GM19240 (cell line): ENCODE data around the gene CYP27C1.
"Not testable (repeated sequence)": the region's sequence is repeated elsewhere in the genome, so short reads cannot be mapped to it uniquely, and the experiment has no call there.

Source experiments
- DNase-seq: peaks from one replicate; pipeline ENCODE4 v3.0.0; 2011; ENCODE audit warnings: low spot score; ENCODE audit not compliant: insufficient read length

Gene CYP27C1

DNA sequence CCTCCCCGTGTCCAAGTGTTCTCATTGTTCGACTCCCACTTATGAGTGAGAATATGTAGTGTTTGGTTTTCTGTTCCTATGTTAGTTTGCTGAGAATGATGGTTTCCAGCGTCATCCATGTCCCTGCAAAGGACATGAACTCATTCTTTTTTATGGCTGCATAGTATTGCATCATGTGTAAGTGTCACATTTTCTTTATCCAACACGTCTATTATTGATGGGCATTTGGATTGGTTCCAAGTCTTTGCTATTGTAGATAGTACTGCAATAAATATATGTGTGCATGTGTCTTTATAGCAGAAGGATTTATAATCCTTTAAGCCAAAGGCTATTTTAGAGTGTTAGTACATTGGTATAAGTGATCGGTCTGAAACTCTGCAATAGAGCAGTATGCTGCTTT lies 4.0 kb upstream of the CYP27C1 start:
- not testable (repeated sequence) for DNase-seq

DNA sequence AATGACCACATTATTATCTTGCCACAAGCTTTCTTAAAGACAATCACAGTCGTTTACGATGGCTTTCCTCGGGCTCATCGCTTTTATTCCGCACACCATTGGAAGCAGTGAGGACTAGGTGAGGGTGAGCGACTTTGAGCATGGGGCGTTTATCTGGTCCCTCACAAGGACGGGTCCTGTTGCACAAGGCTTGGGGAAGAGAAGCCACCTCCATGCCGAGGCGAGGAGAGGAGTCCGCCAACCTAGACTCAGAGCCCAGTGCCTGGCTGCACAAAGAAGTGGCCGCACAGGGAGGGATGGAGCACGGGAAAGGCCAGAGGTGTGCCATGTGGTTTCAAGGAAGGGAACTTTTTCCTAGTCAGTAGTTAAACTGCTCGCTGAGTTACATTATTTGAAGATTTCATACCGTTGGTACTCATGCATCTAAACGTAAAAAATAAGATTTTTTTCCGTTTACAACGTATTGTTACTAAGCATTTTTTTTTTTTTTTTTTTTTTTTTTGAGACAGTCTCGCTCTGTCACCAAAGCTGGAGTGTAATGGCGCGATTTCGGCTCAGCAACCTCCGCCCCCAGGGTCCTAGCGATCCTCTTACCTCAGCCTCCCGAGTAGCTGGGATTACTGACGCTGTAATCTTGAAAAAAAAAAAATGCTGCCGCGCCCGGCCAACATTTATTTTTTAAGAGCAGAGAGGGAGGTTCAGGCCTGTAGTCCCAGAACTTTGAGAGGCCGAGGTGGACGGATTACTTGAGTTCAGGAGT lies 849 bp upstream of the CYP27C1 start:
- DNase-seq, result no peak

GRCh38 chr2:127219171-127220070 lies 678 bp downstream of the CYP27C1 start:
- DNase-seq, result no peak

DNA sequence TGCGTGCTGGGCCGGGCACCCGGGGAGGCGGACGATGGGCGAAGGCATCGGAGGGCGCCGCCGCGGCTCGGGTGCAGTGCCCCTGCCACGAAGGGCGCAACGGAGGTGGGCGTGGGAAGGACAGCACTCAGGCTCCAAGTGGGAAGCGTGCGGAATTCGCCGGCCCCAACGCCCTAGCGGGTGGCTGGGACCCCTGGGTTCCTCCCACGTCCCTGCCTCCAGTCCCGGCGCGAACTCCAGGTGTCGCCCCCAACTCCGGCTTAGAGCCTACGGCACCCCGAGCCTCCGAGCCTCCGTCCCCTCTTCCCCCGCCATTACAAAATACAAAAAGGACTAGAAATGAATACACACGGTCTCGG lies 1.3 kb downstream of the CYP27C1 start:
- no peak for DNase-seq

DNA sequence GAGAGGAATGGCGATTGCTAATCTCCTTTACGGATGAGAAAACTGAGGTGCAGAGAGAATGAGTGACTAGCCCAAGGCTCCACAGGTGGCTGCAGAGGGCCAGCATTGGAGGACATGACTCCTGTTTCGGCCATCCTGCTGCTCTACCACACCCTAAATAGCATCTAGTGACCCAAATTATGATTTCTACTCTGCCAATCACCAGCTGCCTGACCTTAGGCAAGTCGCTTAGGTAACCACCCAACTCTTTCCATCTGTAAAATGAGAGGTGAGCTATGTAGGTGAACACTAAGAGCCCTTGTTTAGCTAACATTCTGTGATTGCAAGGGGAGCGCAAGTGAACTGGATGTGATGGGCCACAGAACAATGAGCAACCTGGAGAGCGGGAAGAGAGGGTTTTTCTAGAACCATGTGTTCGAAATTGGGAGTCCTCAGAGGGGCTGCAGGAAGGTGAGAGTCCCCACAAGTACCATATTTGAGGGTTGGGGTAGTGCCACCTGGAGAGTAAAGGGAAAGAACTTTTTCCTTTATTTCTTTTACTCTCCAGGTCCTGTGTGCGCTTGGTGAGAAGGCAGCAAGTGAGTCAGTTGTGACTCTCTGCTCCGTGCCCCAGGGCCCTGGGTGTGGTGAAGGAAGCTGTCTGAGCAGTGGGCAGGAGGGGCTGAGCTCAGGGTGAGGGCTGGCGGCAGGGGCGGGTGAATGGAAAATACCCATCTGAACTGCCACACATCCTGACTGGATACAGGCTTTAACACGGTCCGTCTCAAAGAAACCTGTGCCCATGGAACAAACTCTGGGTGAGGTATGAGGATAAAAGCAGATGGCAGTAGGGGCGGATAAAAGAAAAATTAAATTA lies 2.4 kb downstream of the CYP27C1 start:
- DNase-seq, result no peak

DNA sequence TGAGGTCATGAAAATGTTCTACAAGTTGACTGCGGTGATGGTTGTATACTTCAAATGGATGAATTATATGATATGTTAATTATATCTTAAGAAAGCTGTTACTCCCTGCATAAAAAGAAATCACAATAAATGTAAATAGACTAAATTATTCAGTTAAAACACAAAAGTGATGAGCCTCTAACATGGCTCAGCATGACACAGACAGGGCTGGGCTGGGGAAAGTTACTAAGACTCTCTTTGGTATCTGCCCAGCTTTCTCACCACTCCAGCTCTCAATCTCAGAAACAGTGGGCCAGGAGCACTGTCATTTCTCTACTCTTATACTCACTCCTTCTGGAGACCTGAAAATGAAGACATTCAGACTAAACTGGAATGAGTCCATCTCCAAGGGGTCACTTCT lies 3.5 kb downstream of the CYP27C1 start:
- no peak for DNase-seq

GRCh38 chr2:127216095-127216494 lies 4.0 kb downstream of the CYP27C1 start:
- DNase-seq, result no peak

DNA sequence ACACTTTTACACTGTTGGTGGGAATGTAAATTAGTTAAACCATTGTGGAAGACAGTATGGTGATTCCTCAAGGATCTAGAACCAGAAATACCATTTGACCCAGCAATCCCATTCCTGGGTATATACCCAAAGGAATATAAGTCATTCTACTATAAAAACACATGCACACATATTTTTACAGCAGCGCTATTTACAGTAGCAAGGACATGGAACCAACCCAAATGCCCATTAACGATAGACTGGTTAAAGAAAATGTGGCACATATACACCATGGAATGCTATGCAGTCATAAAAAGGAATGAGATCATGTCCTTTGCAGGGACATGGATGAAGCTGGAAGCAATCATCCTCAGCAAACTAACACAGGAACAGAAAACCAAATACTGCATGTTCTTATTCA lies 5.9 kb downstream of the CYP27C1 start:
- DNase-seq, result not testable (repeated sequence)

DNA sequence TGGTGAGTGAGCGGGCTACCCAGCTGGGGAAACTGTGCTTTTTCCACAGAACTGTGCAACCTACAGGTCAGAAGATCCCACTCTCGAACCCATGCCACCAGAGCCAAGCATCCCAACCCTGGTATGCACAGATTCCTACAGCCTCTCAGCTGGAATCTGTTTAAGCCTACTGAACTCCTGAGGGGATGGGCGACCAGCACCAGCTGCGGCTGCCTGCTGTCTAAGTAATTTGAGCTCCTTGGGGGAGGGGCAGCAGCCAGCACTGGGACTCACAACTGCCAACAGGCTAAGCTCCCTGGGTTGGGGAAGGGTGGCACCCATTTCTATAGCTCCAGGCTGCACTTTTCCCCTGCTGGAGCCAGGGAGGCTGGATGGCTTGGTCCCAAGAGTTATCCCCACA lies 11.8 kb downstream of the CYP27C1 start:
- DNase-seq, result no peak

DNA sequence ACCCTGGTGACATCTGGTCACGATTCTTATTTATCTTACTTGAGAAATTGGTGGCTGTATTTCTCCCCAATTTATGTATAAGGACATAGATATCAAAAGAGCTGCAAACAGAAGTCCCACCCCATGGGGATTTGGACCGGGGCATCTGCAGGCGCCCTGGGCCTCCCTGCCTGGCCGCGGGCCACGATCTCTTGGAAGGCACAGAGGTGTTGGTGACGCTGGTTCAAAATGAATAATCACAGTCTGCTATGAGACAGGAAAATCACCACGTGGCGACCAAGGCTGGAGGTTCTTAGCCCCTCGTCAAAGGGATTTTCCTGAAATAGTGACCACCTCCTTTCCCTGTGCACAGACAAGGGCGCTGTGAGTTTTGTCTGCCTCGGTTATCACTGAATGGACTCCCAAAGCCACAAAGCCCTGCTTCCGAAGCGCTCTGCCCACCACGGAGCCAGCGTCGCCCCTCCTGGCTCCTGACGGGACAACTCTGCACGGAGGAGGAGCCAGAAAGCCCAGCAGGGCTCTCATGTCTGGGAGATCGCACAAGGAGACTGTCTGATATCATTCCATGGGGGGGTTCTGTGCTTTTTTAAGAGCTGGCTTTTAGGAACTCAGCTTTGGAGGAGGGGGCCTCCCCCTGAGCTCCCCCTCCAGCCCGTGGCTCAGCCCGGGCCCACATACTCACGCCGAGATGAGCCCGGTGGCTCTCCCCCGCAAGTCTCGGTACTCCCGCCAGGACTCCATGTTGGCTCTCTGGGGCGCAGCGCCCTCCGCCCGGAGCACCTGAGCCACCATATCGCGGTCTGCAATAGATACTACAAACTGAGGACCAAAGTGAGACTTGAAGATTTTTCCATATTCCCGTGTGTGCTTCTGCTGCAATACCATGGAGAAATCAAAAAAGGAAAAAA lies 14.6 kb downstream of the CYP27C1 start:
- DNase-seq, result no peak

DNA sequence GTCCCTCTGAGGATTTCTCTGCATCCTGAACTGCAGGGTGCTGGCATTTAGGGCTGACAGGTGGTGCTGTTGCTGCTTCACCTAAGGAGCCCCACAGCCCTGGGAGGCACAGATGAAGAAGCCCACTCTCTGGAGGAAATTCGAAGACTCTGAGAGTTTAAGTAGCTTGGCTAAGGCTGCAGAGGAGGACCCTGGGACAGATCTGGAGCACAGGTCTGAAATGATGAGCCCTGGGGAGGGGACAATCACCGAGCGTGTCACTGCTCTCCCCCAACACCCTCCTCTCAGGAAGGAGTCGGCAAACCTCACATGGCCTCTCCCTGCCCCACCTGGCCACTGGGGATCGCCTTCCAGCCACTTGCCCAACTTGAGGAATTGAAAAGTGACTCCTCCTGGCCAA lies 18.6 kb downstream of the CYP27C1 start:
- no peak for DNase-seq

DNA sequence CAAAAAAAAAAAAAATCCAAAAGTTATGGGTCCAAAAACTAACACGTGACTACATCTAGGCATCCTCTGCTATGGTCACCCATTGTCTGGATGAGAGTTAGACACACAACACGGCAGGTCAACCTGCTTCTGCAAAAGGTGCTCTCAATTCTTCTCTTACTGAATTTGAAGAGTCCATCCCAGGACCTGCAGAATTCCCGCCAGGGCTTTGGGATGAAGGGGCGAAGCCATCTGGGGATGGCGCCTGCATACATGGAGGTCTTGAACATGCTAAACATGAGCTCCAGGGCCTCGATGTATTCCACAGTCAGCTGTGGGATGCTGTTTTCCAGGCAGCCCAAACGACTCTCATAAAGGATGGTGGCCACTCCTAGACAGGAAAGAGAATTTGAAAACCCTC lies 19.1 kb downstream of the CYP27C1 start:
- no peak for DNase-seq

- no peak for DNase-seq
Measured at GRCh38 chr2:127199223-127199622, 20.9 kb downstream of the CYP27C1 start.

DNA sequence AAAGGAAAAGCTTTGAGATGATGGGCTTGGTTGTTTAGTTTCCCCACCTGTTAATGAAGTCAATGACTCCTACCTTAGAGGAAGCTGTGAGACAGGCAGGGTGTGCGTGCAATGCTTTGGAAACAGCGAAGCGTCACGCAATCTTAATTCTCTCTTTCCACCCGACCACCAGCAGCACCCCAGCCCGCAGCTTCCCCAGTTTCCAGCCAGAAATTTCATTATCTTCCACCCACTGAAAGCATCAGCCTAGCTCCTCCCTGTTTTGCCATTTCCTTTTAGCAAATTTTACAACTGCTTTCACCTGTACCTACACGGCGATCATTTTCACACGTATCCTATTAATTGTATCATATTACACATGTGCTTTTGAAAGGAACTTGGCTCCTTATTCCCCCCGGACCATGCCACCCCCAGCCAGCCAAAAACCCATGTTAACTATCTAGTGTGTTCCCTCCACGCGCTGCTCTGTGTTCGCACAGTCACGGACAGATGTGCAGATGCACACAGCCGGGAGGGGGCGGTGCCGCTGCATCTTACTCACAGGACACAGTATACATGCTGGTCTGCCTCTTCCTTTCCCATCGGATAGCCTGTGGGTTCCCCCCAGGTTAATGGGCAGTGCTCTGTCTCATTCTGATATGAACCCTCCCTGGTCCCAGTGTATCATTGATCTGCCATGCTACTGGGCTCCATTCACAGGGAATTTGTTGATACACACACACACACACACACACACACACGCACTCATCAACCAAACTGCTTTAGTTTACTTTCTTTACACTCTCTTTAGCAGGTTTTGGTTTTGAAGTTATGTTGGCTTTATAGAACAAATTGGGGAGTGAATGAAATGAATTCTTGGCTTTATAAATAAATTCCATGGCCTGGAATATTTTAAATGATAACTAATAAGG lies 22.4 kb downstream of the CYP27C1 start:
- DNase-seq, result no peak

- no peak for DNase-seq
Measured at GRCh38 chr2:127196998-127197397, 23.1 kb downstream of the CYP27C1 start.

DNA sequence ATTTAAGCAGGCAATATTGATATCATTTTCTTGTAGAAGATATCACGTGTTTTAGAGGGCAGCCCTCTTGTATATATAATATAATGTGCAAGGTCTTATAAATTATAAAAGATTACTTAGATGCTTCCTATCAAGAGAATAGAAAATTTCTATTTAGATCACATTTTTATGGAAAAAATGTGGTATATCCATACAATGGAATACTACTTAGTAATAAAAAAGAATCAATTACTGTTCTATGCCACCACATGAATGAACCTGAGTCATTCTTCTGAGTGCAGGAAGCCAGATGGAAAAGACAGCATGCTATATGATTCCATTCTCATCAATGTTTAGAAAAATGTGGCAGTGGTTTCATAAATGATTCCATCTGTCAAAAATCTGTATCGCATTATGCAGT lies 23.6 kb downstream of the CYP27C1 start:
- no peak for DNase-seq

DNA sequence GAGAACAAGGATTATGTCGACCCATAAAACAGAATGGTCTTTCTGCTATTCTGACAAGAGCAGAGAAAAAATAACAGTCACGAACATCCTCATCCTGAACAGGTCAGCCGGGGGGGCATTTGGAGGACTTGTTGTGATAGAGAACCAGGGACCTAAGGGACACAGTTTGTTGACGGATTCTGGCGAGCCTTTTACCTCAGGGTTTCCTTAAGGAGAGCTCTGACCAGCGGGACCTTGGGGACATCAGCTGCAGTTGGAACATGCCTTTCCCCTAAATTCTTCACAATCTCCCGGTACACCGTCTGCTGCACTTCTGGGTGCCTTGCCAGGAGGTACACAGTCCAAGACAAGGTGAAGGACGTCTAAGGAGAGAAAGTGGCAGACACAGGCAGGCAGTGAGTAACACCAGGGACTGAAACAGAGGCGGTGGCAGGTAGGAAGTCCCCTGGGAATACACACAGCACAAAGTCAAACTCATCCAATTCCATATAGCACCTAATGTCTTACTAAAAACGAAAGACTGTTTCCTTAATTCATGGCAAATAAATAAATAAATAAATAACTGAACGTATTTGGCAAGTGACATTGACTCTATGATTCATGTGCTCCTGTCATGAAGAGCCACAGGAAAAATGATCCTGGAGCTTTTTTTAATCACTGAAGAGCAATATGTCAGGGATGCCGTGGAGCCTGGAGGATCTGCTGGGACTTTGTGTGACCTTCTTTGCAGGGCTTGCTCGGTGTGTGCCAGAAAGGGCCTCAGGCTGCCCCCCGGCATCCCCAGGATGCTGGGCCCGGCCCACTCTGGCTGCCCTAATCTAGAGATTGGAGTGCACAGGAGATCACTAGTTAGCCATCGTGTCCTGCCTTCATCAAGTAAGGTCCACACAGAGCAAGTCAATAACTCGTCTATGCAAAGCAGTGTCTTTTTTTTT lies 24.7 kb downstream of the CYP27C1 start:
- no peak for DNase-seq

DNA sequence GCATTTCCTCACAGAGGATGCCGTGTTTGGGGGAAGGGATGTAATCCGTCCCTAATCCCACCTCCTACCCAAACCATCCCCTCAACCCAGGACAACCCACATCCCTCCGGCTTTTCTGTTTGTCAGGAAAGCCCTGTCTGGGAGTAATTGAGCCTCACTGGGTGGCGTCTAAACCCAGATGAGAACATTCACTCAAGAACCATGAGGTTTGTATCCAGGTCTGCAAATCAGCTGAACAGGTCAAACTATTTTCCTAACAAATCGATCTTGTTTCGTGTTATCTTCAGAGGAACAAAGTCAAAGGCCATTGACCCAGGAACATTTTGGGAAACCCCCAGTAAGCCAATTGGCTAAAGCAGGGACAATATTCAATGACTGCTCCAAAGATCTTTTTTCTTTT lies 25.7 kb downstream of the CYP27C1 start:
- no peak for DNase-seq

DNA sequence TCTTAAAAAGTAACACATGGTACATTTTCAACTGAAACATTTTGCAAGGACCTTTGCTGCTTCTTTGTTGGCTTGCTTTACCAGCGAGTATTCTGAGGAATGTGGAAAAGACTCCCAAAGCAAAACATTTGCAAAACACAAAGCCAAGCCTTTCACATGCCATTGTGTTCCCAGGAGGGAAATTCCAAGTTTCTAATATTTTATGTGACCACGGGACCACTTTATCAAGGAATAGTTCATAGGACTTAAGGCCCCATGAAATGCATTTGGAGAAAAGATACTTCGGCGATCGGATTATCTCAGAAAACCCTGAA lies 26.2 kb downstream of the CYP27C1 start:
- no peak for DNase-seq
